ENCODE measurements around the gene PHYH. TPM values are rescaled to one million over a fixed set of nuclear protein-coding genes. Genes with fewer than 3 reads are reported as not detected.

The PHYH gene
- total and polyA plus RNA-seq, 7 donors = 23.3 to 193 (median 43.2) TPM

- Histone ChIP-seq H3K9me3 (no peaks in the 10 kb centered on the region), H3K4me3 (peak overlapping the region; percentile 69 to 91 (median 87)), H3K4me1 (peaks cover 0 to 32% (median 28%) of the 10 kb centered on the region in 4 donors), H3K36me3 (no peaks in the 10 kb centered on the region), H3K27me3 (no peaks in the 10 kb centered on the region), H3K27ac (peak overlapping the region; percentile 95 to 97 (median 96))
- 7 to 37% methylated on average over 18 of the region's 18 CpGs for WGBS, 2 donors
- TF ChIP-seq EP300 (IDR thresholded peaks at IDR 0.05) = no peak
- TF ChIP-seq POLR2AphosphoS5 (IDR thresholded peaks at IDR 0.05) = peak in 2 of 4 donors; percentile 13 to 36
- TF ChIP-seq POLR2A (IDR thresholded peaks at IDR 0.05) = no peak
- intact Hi-C loops (cut with DNase I) = loop anchor here (2.0 to 5.0 kb wide), 3 partner anchors 46 to 1531 kb away; partner anchors contain the start of genes PHYH, SUV39H2 and UPF2
- DNase-seq = peak; percentile 77
These were observed 46.6 kb upstream of the PHYH start for GRCh38 chr10:13346283-13347042.

- peak overlapping the region in 2 of 4 donors; percentile 51 to 55 for H3K27ac ChIP-seq
- H3K4me3 ChIP-seq = no peak overlapping the region
- no peaks in the 10 kb centered on the region for H3K27me3 ChIP-seq
- peaks cover 0 to 7% (median 2%) of the 10 kb centered on the region in 4 donors for H3K36me3 ChIP-seq
- no peaks in the 10 kb centered on the region for H3K9me3 ChIP-seq
- intact Hi-C loops (cut with DNase I) = no loop called here
- H3K4me1 ChIP-seq = peaks cover 0 to 34% (median 31%) of the 10 kb centered on the region in 4 donors
- TF ChIP-seq POLR2A (IDR thresholded peaks at IDR 0.05) (no peak), POLR2AphosphoS5 (IDR thresholded peaks at IDR 0.05) (no peak), EP300 (IDR thresholded peaks at IDR 0.05) (no peak)
- TF ChIP-seq, protein P1, sequence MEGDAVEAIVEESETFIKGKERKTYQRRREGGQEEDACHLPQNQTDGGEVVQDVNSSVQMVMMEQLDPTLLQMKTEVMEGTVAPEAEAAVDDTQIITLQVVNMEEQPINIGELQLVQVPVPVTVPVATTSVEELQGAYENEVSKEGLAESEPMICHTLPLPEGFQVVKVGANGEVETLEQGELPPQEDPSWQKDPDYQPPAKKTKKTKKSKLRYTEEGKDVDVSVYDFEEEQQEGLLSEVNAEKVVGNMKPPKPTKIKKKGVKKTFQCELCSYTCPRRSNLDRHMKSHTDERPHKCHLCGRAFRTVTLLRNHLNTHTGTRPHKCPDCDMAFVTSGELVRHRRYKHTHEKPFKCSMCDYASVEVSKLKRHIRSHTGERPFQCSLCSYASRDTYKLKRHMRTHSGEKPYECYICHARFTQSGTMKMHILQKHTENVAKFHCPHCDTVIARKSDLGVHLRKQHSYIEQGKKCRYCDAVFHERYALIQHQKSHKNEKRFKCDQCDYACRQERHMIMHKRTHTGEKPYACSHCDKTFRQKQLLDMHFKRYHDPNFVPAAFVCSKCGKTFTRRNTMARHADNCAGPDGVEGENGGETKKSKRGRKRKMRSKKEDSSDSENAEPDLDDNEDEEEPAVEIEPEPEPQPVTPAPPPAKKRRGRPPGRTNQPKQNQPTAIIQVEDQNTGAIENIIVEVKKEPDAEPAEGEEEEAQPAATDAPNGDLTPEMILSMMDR (IDR thresholded peaks at IDR 0.05) = no peak
- DNase-seq = no peak
- 74 to 88% methylated on average over 12 of the region's 12 CpGs for WGBS, 2 donors
These were observed 40.9 kb upstream of the PHYH start for GRCh38 chr10:13340626-13341376.

DNA sequence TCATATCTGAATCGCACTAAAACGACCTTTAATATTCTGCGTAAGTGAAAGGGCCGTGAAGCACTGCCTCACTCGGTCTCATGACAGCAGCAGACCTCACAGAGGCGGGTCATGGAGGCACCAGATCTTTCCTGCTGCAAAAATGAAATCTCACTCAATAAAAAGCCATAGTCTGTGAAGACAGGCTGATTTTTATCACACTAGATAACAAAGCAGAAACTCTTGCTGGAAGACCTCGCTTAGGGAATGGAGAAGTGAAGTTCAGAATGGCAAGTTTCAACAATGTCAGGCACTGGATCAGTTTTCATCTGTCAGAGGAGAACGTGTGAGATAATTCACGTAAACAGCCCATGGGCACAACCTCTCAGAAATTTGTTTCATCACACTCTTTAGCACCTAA, 40.2 kb upstream of the PHYH start:
- no peak for DNase-seq
- intact Hi-C loops (cut with DNase I) = no loop called here
- TF ChIP-seq POLR2AphosphoS5 (IDR thresholded peaks at IDR 0.05) (no peak), EP300 (IDR thresholded peaks at IDR 0.05) (no peak), POLR2A (IDR thresholded peaks at IDR 0.05) (no peak)
- TF ChIP-seq, protein P1 (IDR thresholded peaks at IDR 0.05) = no peak

DNA sequence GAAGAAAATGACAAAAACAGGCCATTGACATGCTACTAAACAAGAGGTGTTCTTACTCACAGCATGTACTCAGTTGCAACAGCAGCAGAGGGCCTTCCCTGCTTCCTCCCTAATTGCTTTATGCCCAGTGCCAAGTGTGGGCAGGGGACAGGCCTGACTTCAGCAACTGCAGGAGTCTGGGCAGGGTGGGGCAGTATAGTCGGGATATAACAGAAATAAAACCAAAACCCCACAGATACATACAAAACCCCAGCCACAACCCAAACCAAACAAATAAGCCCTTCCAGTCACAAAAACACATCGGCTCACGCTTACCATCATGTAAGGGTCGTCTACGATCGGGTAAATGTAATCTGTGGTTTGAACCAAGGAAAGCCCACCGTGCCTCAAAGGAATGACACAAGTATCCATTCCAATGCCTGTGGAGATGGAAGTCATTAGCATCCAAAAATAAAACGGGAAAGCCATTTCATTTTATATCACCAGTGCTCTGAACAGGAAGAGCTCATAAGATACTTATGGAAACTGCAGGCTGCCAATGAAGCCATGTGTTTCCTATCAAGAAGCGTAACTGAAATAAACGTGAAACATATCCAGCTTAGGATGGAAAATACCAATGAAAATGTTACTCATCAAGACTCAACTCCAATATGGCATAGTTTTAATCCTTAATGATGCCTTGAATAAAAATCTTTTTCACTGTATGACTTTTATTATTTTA, 38.7 kb upstream of the PHYH start:
- 47 to 69% methylated on average over 10 of the region's 10 CpGs for WGBS, 2 donors
- Histone ChIP-seq H3K4me1 (peaks cover 0 to 30% (median 24%) of the 10 kb centered on the region in 4 donors), H3K27ac (peak overlapping the region in 3 of 4 donors; percentile 45 to 53 (median 51)), H3K9me3 (no peaks in the 10 kb centered on the region), H3K27me3 (no peaks in the 10 kb centered on the region), H3K36me3 (peaks cover 0 to 21% (median 9%) of the 10 kb centered on the region in 4 donors), H3K4me3 (peak overlapping the region in 1 of 4 donors; percentile 12)
- intact Hi-C loops (cut with DNase I) = no loop called here
- DNase-seq = no peak
- TF ChIP-seq, protein P1 (IDR thresholded peaks at IDR 0.05) = no peak
- TF ChIP-seq EP300 (IDR thresholded peaks at IDR 0.05) = no peak
- TF ChIP-seq POLR2AphosphoS5 (IDR thresholded peaks at IDR 0.05) = peak in 3 of 4 donors; percentile 39 to 63 (median 56)
- TF ChIP-seq POLR2A (IDR thresholded peaks at IDR 0.05) = no peak

More for the DNA sequence above, 40.2 kb upstream of the PHYH start:
- WGBS, 2 donors = 80 to 88% methylated on average over 9 of the region's 9 CpGs
- Histone ChIP-seq H3K9me3 (no peaks in the 10 kb centered on the region), H3K4me1 (peaks cover 0 to 30% (median 24%) of the 10 kb centered on the region in 4 donors), H3K36me3 (peaks cover 0 to 13% (median 5%) of the 10 kb centered on the region in 4 donors), H3K27ac (peak overlapping the region in 2 of 4 donors; percentile 51 to 55), H3K27me3 (no peaks in the 10 kb centered on the region), H3K4me3 (no peak overlapping the region)

All from sigmoid colon (tissue), 7 donors.